Astrocyte (in vitro differentiated cells and primary cell): ENCODE measurements around the gene RNF123. TPM values are rescaled to one million over a fixed set of nuclear protein-coding genes. Genes with fewer than 3 reads are reported as not detected.

ENCODE experiments used
- DNase-seq: peaks from one replicate; pipeline ENCODE4 v3.0.0-alpha.2; 2010; ENCODE audit warnings: low read depth
- FAIRE-seq: peaks from 2 replicates; lab custom pipeline; 2011; peaks lifted over from hg19 to GRCh38; lab: Jason Lieb, UNC
- H2AFZ ChIP-seq: 2 replicates; pipeline ENCODE4 v1.6.0; 2012; ENCODE audit warnings: low read depth, low read length, inconsistent platforms
- H3K27ac ChIP-seq: 2 replicates; pipeline ENCODE4 v1.5.1; 2011; ENCODE audit warnings: low read depth, low read length, inconsistent platforms
- H3K27me3 ChIP-seq: 2 replicates; pipeline ENCODE4 v1.6.0; 2011; ENCODE audit warnings: low read length, inconsistent platforms; ENCODE audit not compliant: insufficient read depth
- H3K36me3 ChIP-seq: 2 replicates; pipeline ENCODE4 v1.5.1; 2011; ENCODE audit warnings: low read length, inconsistent platforms; ENCODE audit not compliant: insufficient read depth
- H3K4me1 ChIP-seq: 2 replicates; pipeline ENCODE4 v1.5.1; 2011; ENCODE audit warnings: low read length, inconsistent platforms; ENCODE audit not compliant: insufficient read depth
- H3K4me2 ChIP-seq: 2 replicates; pipeline ENCODE4 v1.6.0; 2012; ENCODE audit warnings: low read length, inconsistent platforms
- H3K4me3 ChIP-seq: 2 replicates; pipeline ENCODE4 v1.5.1; 2011; ENCODE audit warnings: low read depth, mild to moderate bottlenecking, low read length, inconsistent platforms; ENCODE audit not compliant: insufficient read depth
- H3K79me2 ChIP-seq: 2 replicates; pipeline ENCODE4 v1.6.0; 2012; ENCODE audit warnings: mild to moderate bottlenecking, low read length, inconsistent platforms; ENCODE audit not compliant: insufficient read depth
- H3K9ac ChIP-seq: 2 replicates; pipeline ENCODE4 v1.6.0; 2012; ENCODE audit warnings: mild to moderate bottlenecking, low read length, inconsistent platforms
- H3K9me3 ChIP-seq: 2 replicates; pipeline ENCODE4 v1.5.1; 2012; ENCODE audit warnings: low read depth, mild to moderate bottlenecking, low read length, inconsistent platforms; ENCODE audit not compliant: insufficient read depth
- H4K20me1 ChIP-seq: 2 replicates; pipeline ENCODE4 v1.6.0; 2012; ENCODE audit warnings: low read length, inconsistent platforms; ENCODE audit not compliant: insufficient read depth
- H3K27ac Mint-ChIP-seq: one replicate; pipeline ENCODE4 v1.8.0; 2021; ENCODE audit warnings: mild to moderate bottlenecking, mixed read lengths; ENCODE audit not compliant: unreplicated experiment
- H3K27me3 Mint-ChIP-seq: one replicate; pipeline ENCODE4 v1.8.0; 2021; ENCODE audit warnings: low read depth, mixed read lengths; ENCODE audit not compliant: unreplicated experiment
- H3K36me3 Mint-ChIP-seq: one replicate; pipeline ENCODE4 v1.8.0; 2021; ENCODE audit warnings: low read depth, mixed read lengths; ENCODE audit not compliant: unreplicated experiment
- H3K4me1 Mint-ChIP-seq: one replicate; pipeline ENCODE4 v1.8.0; 2021; ENCODE audit warnings: low read depth, mixed read lengths; ENCODE audit not compliant: unreplicated experiment
- H3K4me3 Mint-ChIP-seq: one replicate; pipeline ENCODE4 v1.8.0; 2021; ENCODE audit warnings: mild to moderate bottlenecking, moderate library complexity, mixed read lengths; ENCODE audit not compliant: unreplicated experiment
- H3K9me3 Mint-ChIP-seq: one replicate; pipeline ENCODE4 v1.8.0; 2021; ENCODE audit warnings: mild to moderate bottlenecking, mixed read lengths; ENCODE audit not compliant: unreplicated experiment
- EZH2 ChIP-seq: IDR thresholded peaks from 2 replicates; pipeline ENCODE4 v1.6.1; 2012; ENCODE audit warnings: mild to moderate bottlenecking, low read length, inconsistent platforms; ENCODE audit not compliant: insufficient read depth
- total RNA-seq: library from RNA; stranded (reverse); gene quantifications from 2 replicates; pipeline ENCODE4 v1.2.1, GENCODE V29; 2021
- TF ChIP-seq, protein P1 (sequence below): IDR thresholded peaks from 2 replicates; pipeline ENCODE4 v1.5.1; 2011; ENCODE audit warnings: low read depth, mild to moderate bottlenecking, inconsistent platforms, low read length, moderate library complexity; ENCODE audit not compliant: insufficient read depth

Gene RNF123
- total RNA-seq, 1 donor from 2014 or later: 40.9 TPM

DNA sequence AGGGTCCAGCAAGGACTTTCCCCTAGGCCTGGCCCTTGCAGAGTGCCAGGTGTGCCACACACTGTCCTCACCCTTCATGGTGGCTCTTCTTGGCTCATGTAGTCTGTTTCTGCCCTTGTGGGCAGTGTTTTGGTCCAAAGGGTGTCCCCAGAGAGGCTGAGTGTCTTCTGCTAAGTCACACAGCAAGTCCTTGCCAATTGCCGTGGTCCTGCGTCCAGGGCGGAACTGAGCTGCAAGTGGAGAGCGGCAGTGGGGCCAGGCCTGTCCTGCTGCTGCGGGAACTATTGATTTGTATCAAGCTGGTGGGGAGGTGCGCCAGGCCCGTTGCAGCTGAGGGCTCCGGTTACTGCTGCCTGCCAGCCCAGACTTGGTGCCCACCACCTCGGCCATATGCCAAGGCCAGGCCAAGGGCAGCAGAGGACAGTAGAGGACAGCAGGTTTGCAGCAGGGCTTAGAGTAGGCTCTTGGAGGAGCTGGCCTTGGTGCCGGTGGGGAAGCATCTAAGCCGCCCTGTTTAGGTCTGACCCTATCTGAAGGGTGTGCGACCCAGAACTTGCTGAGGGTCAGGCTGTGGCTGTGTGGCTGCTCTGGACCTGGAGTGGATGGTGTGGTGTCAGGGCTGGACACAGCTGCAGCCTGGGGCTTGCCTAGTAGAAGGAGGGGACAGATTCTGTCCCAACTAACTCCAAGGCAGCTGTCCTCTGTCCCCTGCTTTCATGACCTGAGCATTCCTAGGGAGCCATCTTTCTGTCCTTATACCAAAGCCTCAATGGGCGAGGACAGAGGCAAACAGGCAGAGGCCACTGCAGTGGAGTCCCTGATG lies 25.6 kb downstream of the RNF123 start:
- DNase-seq (no peak), FAIRE-seq (no peak)
- Histone ChIP-seq H3K79me2 (no peaks in the 10 kb centered on the region), H4K20me1 (peaks cover 28% of the 10 kb centered on the region), H3K27ac (no peak overlapping the region), H3K4me2 (no peak overlapping the region), H3K4me1 (peaks cover 12% of the 10 kb centered on the region), H3K9ac (no peak overlapping the region), H3K9me3 (no peaks in the 10 kb centered on the region), H3K36me3 (no peaks in the 10 kb centered on the region), H2AFZ (no peak overlapping the region), H3K4me3 (no peak overlapping the region), H3K27me3 (no peaks in the 10 kb centered on the region)
- no peaks in the 10 kb centered on the region for H3K27me3 Mint-ChIP-seq
- no peak for TF ChIP-seq EZH2
- TF ChIP-seq, protein P1, sequence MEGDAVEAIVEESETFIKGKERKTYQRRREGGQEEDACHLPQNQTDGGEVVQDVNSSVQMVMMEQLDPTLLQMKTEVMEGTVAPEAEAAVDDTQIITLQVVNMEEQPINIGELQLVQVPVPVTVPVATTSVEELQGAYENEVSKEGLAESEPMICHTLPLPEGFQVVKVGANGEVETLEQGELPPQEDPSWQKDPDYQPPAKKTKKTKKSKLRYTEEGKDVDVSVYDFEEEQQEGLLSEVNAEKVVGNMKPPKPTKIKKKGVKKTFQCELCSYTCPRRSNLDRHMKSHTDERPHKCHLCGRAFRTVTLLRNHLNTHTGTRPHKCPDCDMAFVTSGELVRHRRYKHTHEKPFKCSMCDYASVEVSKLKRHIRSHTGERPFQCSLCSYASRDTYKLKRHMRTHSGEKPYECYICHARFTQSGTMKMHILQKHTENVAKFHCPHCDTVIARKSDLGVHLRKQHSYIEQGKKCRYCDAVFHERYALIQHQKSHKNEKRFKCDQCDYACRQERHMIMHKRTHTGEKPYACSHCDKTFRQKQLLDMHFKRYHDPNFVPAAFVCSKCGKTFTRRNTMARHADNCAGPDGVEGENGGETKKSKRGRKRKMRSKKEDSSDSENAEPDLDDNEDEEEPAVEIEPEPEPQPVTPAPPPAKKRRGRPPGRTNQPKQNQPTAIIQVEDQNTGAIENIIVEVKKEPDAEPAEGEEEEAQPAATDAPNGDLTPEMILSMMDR: no peak
- no peak overlapping the region for H3K4me3 Mint-ChIP-seq
- H3K36me3 Mint-ChIP-seq: peaks cover 9% of the 10 kb centered on the region
- no peak overlapping the region for H3K27ac Mint-ChIP-seq
- H3K4me1 Mint-ChIP-seq: peaks cover 3% of the 10 kb centered on the region
- H3K9me3 Mint-ChIP-seq: peaks cover 3% of the 10 kb centered on the region

DNA sequence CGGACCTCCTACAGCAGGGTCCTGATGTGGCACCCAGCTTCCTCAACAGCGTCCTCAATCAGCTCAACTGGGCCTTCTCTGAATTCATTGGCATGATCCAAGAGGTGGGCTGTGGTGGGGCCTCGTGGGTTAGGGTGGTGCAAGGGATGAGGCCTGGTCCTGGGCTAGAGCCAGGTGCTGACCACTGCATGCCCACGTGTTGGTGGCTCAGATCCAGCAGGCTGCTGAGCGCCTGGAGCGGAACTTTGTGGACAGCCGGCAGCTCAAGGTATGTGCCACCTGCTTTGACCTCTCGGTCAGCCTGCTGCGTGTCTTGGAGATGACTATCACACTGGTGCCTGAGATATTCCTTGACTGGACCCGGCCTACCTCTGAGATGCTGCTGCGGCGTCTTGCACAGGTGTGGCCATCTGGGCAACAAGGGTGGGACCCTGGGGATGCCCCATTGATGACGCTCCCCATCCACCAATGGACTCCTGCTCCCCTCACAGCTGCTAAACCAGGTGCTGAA lies 26.3 kb downstream of the RNF123 start:
- no peaks in the 10 kb centered on the region for H3K9me3 ChIP-seq

More for the DNA sequence above, 26.3 kb downstream of the RNF123 start:
- Mint-ChIP-seq H3K27ac (no peak overlapping the region), H3K27me3 (no peaks in the 10 kb centered on the region), H3K4me3 (no peak overlapping the region), H3K36me3 (peaks cover 9% of the 10 kb centered on the region), H3K9me3 (peaks cover 3% of the 10 kb centered on the region), H3K4me1 (peaks cover 3% of the 10 kb centered on the region)
- no peak overlapping the region for H2AFZ ChIP-seq
- no peak overlapping the region for H3K9ac ChIP-seq
- no peaks in the 10 kb centered on the region for H3K79me2 ChIP-seq
- peaks cover 33% of the 10 kb centered on the region for H4K20me1 ChIP-seq
- H3K4me3 ChIP-seq: no peak overlapping the region
- FAIRE-seq (no peak), DNase-seq (no peak)
- no peak for TF ChIP-seq EZH2
- TF ChIP-seq, protein P1: no peak
- no peak overlapping the region for H3K4me2 ChIP-seq
- no peak overlapping the region for H3K27ac ChIP-seq
- peaks cover 12% of the 10 kb centered on the region for H3K4me1 ChIP-seq
- no peaks in the 10 kb centered on the region for H3K27me3 ChIP-seq
- no peaks in the 10 kb centered on the region for H3K36me3 ChIP-seq
